ENCODE results near the gene DUXA.

DNA sequence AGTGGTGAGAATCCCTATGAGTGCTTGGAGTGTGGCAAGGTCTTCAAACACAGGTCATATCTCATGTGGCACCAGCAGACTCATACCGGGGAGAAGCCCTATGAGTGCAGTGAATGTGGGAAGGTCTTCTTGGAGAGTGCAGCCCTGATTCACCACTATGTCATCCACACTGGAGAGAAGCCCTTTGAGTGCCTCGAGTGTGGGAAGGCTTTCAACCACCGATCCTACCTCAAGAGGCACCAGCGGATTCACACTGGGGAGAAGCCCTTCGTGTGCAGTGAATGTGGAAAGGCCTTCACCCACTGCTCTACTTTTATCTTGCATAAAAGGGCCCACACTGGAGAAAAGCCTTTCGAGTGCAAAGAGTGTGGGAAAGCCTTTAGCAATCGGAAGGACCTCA lies 44.8 kb upstream of the DUXA start:
- TF ChIP-seq, protein P1, sequence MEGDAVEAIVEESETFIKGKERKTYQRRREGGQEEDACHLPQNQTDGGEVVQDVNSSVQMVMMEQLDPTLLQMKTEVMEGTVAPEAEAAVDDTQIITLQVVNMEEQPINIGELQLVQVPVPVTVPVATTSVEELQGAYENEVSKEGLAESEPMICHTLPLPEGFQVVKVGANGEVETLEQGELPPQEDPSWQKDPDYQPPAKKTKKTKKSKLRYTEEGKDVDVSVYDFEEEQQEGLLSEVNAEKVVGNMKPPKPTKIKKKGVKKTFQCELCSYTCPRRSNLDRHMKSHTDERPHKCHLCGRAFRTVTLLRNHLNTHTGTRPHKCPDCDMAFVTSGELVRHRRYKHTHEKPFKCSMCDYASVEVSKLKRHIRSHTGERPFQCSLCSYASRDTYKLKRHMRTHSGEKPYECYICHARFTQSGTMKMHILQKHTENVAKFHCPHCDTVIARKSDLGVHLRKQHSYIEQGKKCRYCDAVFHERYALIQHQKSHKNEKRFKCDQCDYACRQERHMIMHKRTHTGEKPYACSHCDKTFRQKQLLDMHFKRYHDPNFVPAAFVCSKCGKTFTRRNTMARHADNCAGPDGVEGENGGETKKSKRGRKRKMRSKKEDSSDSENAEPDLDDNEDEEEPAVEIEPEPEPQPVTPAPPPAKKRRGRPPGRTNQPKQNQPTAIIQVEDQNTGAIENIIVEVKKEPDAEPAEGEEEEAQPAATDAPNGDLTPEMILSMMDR (IDR thresholded peaks at IDR 0.05) = no peak
- TF ChIP-seq POLR2A (IDR thresholded peaks at IDR 0.05) (no peak), POLR2AphosphoS5 (IDR thresholded peaks at IDR 0.05; ENCODE audit: insufficient read depth in 1 of 2, low read depth in 1 of 2) (no peak)

Measured in vagina (tissue), 2 donors.